WERI-Rb-1 (cell line): ENCODE results near the gene FASN.

Source experiments
- DNase-seq: peaks from one replicate; pipeline ENCODE4 v3.0.0-alpha.2; 2020
- H3K27ac ChIP-seq: fragments of 250-450 bp; sonication (Bioruptor Pico); 2 replicates; pipeline ENCODE4 v1.5.1; 2020; ENCODE audit warnings: mild to moderate bottlenecking, moderate library complexity
- H3K27me3 ChIP-seq: fragments of 250-450 bp; sonication (Bioruptor Pico); 2 replicates; pipeline ENCODE4 v1.5.1; 2021; ENCODE audit warnings: mild to moderate bottlenecking, low read depth, moderate library complexity; ENCODE audit not compliant: insufficient read depth, severe bottlenecking
- H3K36me3 ChIP-seq: fragments of 250-450 bp; sonication (Bioruptor Pico); 2 replicates; pipeline ENCODE4 v1.5.1; 2020; ENCODE audit warnings: mild to moderate bottlenecking, moderate library complexity
- H3K4me3 ChIP-seq: 2 replicates; pipeline ENCODE4 v1.5.1; 2011; ENCODE audit warnings: low read depth, mild to moderate bottlenecking, control low read depth, low read length
- H3K9me3 ChIP-seq: fragments of 250-450 bp; sonication (Bioruptor Pico); 2 replicates; pipeline ENCODE4 v1.5.1; 2021; ENCODE audit warnings: mild to moderate bottlenecking, moderate library complexity; ENCODE audit not compliant: severe bottlenecking
- TF ChIP-seq, protein P1 (sequence below): IDR thresholded peaks from 2 replicates; pipeline ENCODE4 v1.5.1; 2011; ENCODE audit warnings: low read depth, mild to moderate bottlenecking, control low read depth, inconsistent platforms, low read length

The FASN gene

DNA sequence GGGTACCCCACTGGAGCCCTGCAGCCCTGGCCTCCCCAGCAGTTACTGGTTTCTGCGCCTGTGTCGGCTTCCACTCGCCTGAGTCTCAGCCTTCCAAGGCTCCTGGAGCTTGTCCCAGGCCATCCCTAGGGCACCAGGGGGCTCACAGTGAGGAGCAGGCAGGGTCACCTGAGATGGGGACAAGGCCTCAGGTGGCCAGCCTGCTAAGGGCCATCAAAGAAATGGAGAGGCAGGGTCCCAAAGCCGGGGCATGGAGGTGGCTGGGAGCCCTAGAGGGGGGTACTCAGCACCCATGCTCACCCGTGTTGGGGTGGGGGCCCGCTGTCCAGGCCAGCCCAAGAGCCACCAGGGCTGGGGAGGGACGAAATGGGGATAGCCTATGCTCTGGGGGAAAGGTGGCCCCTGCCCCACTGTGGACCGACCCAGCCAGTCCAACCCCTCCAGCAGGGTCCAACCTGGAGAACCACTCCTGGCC, 1.3 kb downstream of the FASN start:
- peaks cover 2% of the 10 kb centered on the region for H3K9me3 ChIP-seq
- H3K27ac ChIP-seq: peak overlapping the region; percentile 97
- no peaks in the 10 kb centered on the region for H3K27me3 ChIP-seq
- H3K4me3 ChIP-seq: peak overlapping the region; percentile 73
- DNase-seq: peak; percentile 28
- TF ChIP-seq, protein P1, sequence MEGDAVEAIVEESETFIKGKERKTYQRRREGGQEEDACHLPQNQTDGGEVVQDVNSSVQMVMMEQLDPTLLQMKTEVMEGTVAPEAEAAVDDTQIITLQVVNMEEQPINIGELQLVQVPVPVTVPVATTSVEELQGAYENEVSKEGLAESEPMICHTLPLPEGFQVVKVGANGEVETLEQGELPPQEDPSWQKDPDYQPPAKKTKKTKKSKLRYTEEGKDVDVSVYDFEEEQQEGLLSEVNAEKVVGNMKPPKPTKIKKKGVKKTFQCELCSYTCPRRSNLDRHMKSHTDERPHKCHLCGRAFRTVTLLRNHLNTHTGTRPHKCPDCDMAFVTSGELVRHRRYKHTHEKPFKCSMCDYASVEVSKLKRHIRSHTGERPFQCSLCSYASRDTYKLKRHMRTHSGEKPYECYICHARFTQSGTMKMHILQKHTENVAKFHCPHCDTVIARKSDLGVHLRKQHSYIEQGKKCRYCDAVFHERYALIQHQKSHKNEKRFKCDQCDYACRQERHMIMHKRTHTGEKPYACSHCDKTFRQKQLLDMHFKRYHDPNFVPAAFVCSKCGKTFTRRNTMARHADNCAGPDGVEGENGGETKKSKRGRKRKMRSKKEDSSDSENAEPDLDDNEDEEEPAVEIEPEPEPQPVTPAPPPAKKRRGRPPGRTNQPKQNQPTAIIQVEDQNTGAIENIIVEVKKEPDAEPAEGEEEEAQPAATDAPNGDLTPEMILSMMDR: no peak
- H3K36me3 ChIP-seq: peaks cover 63% of the 10 kb centered on the region

DNA sequence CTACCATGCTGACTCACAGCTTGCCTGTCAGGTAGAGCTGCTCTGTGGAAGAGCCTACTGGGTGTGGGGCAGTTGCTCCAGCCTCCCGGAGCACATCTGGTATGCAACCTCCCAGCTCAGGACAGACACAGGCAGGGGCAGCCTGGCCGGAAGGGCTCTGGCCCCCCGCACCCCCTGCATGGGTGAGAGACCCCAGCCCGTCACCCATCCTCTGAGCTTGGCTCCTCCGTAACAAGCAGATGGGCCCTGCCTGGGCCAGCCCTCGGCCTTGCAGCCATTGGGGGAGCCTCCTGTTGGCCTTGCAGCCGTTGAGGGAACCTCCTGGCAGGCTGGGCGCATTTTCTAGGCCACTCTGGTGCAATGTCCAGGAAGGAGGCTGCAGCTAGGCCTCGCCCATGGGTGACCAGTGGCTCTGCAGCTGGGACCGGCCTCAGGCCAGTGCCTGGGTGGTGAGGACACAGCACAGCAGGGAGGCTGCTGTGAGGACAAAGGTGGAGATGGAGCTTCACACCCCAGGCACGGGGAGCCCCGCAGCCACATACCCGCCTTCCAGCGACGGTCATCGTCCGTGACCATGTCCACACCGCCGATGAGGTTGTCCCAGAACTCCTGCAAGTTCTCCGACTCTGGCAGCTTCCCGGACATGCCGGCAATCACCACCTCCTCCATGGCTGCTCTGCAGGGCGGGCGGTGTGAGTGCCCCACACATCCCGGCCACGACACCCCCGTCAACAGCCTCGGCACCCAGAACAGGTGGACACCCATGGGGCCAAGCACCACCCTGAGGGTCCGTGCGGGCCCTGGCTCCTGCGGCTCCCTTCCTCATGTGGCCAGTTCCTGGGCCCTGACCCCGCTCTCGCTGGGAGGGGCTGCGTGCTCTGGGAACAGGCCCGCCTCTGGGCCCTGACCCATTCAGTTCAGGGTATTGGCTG, 2.0 kb downstream of the FASN start:
- H3K27me3 ChIP-seq: no peaks in the 10 kb centered on the region
- peak overlapping the region; percentile 97 for H3K27ac ChIP-seq
- H3K36me3 ChIP-seq: peaks cover 70% of the 10 kb centered on the region
- TF ChIP-seq, protein P1: no peak
- peak overlapping the region; percentile 73 for H3K4me3 ChIP-seq
- DNase-seq: no peak
- peaks cover 2% of the 10 kb centered on the region for H3K9me3 ChIP-seq

DNA sequence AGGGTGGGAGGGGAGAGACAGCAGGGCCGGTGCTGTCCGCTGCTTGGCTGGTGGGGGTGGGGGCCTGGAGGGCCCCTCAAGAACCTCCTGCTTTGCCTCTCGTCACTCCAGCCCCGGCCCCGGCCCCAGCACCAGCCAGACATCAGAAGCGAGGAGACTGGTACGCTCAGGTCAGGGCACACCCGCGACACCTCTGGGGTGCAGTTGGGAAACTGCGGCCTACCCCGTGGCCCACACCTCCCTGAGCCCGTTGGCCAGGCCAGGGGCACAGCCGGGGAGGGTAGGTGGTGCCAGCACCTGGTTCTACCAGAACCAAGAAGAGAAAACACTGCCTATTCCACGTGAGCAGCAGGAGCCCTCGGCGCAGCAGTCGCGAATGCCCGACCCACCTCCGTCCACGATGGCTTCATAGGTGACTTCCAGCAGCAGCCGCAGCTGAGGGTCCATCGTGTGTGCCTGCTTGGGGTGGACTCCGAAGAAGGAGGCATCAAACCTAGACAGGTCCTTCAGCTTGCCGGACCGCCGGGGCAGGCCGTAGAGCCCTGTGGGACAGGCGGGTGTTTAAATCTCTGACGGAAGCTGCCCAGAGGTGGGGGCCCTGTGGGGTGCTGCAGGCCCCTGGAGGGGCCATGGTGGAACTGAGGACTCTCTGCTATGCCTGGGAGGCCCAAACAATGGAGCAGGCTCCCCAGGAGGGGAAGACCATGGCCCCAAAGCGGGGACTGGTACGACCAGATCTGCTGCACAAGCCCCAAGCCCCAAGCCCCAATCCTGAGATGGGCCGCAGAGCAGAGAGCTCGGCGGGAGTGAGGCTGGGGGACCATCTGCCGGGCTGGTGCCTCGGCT, 2.9 kb downstream of the FASN start:
- Histone ChIP-seq H3K27me3 (no peaks in the 10 kb centered on the region), H3K4me3 (no peak overlapping the region), H3K36me3 (peaks cover 79% of the 10 kb centered on the region), H3K27ac (peak overlapping the region; percentile 11; the same call in 1 of the 2 replicates), H3K9me3 (peaks cover 2% of the 10 kb centered on the region)
- peak; percentile 31 for DNase-seq
- TF ChIP-seq, protein P1: no peak

DNA sequence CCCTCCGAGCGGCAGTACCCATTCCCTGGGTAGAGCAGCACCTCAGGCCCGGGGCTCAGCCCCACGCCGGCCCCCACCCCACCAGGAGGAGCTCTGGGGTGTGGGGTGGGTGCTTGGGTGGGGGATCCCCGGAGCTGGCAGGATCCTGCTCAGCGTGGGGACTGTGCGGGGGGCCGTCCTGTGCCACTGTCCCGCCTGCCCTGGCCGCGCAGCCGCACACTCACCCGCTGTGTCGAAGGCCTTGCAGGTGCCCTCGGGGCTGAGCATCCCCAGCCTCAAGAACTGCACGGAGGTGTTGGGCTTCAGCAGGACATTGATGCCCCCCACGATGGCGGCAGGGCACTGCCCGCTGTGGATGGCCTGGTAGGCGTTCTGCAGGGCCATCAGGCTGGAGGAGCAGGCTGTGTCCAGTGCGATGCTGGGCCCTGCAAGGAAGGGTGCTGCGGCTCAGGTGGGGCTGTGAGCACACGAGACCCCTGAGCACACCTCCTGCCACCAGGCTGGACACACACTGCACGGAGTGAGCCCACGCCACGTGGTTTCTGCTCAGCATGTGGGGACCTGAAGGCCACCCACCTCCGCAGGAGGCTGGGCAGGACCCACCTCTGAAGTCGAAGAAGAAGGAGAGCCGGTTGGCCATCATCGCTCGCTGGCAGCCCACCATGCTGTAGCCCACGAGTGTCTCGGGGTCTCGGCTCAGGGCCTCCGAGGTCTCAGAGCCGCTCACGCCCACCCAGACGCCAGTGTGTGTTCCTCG, 4.9 kb downstream of the FASN start:
- Histone ChIP-seq H3K27me3 (no peaks in the 10 kb centered on the region), H3K9me3 (peaks cover 4% of the 10 kb centered on the region), H3K4me3 (no peak overlapping the region), H3K36me3 (peaks cover 96% of the 10 kb centered on the region), H3K27ac (no peak overlapping the region)
- TF ChIP-seq, protein P1: no peak
- peak; percentile 7 for DNase-seq

DNA sequence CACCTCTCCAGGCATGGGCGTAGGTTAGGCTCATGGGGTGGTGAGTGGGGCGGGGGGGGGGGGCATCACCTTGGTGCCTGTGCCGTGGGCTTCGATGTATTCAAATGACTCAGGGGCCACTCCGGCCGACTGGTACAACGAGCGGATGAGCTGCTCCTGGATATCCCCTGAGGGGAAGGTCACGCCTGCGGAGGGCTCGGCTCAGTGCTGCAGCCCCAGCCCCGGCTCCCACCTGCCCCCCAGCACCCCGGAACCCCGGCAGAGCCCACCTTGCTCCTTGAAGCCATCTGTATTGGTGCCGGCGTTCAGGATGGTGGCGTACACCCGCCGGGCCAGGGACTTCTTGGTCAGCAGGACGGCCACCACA, 5.4 kb downstream of the FASN start:
- Histone ChIP-seq H3K27ac (no peak overlapping the region), H3K9me3 (peaks cover 4% of the 10 kb centered on the region), H3K4me3 (no peak overlapping the region), H3K27me3 (no peaks in the 10 kb centered on the region), H3K36me3 (peaks cover 98% of the 10 kb centered on the region)
- TF ChIP-seq, protein P1: no peak
- no peak for DNase-seq
